ENCODE measurements around the gene CTNNA3. TPM values are rescaled to one million over a fixed set of nuclear protein-coding genes. Genes with fewer than 3 reads are reported as not detected.

CTNNA3 gene
- total RNA-seq, 1 experiment from 2014 or later = 0.85 TPM

DNA sequence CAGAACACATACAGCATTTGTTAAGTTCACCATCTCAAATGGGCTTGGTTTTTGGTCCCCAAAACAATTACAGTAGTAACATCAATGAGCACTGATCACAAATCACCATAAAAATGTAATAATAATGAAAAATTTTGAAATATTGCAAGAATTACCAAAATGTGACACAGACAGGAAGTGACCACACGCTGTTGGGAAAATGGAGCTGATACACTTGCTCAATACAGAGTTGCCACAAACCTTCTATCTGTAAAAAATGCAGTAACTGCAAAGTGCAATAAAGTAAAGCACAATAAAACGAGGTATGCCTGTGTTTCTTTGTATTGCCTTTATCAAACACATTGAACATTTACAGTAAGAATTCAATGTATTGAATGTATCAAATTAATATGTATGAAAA, 262.7 kb downstream of the CTNNA3 start:
- Histone ChIP-seq H3K27ac (ENCODE audit: low read length) (no peak overlapping the region), H3K4me3 (ENCODE audit: low read depth in 2 of 2, low read length in 2 of 2) (no peak overlapping the region), H3K36me3 (ENCODE audit: control insufficient read depth, insufficient read depth, low read length) (no peaks in the 10 kb centered on the region), H3K27me3 (ENCODE audit: control insufficient read depth, insufficient read depth, low read length) (no peaks in the 10 kb centered on the region), H3K4me1 (ENCODE audit: control insufficient read depth, insufficient read depth, low read length) (no peaks in the 10 kb centered on the region), H3K9me3 (ENCODE audit: control insufficient read depth, insufficient read depth, low read depth, low read length) (no peaks in the 10 kb centered on the region)
- no TSS peak for BruUV-seq (replicated peaks)
- DNase-seq (ENCODE audit: low read depth, low spot score) (no peak), ATAC-seq (no peak)
- intact Hi-C loops (cut with micrococcal nuclease; ENCODE audit: unreplicated experiment) (no loop called here), in situ Hi-C loops (cut with HindIII; ENCODE audit: low pct_unique_long_range_greater_than_20kb, low sequenced_read_pairs) (no loop called here)
- TF ChIP-seq, protein P1, sequence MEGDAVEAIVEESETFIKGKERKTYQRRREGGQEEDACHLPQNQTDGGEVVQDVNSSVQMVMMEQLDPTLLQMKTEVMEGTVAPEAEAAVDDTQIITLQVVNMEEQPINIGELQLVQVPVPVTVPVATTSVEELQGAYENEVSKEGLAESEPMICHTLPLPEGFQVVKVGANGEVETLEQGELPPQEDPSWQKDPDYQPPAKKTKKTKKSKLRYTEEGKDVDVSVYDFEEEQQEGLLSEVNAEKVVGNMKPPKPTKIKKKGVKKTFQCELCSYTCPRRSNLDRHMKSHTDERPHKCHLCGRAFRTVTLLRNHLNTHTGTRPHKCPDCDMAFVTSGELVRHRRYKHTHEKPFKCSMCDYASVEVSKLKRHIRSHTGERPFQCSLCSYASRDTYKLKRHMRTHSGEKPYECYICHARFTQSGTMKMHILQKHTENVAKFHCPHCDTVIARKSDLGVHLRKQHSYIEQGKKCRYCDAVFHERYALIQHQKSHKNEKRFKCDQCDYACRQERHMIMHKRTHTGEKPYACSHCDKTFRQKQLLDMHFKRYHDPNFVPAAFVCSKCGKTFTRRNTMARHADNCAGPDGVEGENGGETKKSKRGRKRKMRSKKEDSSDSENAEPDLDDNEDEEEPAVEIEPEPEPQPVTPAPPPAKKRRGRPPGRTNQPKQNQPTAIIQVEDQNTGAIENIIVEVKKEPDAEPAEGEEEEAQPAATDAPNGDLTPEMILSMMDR (IDR thresholded peaks at IDR 0.05) = no peak
- TF ChIP-seq POLR2AphosphoS5 (IDR thresholded peaks at IDR 0.05; ENCODE audit: low read depth, low read length) (no peak), TCF7L2 (IDR thresholded peaks at IDR 0.05; ENCODE audit: low read depth, low read length) (no peak), SIN3A (IDR thresholded peaks at IDR 0.05; ENCODE audit: borderline replicate concordance, insufficient read depth, low read depth, low read length) (no peak)
- TF ChIP-seq, protein P2, sequence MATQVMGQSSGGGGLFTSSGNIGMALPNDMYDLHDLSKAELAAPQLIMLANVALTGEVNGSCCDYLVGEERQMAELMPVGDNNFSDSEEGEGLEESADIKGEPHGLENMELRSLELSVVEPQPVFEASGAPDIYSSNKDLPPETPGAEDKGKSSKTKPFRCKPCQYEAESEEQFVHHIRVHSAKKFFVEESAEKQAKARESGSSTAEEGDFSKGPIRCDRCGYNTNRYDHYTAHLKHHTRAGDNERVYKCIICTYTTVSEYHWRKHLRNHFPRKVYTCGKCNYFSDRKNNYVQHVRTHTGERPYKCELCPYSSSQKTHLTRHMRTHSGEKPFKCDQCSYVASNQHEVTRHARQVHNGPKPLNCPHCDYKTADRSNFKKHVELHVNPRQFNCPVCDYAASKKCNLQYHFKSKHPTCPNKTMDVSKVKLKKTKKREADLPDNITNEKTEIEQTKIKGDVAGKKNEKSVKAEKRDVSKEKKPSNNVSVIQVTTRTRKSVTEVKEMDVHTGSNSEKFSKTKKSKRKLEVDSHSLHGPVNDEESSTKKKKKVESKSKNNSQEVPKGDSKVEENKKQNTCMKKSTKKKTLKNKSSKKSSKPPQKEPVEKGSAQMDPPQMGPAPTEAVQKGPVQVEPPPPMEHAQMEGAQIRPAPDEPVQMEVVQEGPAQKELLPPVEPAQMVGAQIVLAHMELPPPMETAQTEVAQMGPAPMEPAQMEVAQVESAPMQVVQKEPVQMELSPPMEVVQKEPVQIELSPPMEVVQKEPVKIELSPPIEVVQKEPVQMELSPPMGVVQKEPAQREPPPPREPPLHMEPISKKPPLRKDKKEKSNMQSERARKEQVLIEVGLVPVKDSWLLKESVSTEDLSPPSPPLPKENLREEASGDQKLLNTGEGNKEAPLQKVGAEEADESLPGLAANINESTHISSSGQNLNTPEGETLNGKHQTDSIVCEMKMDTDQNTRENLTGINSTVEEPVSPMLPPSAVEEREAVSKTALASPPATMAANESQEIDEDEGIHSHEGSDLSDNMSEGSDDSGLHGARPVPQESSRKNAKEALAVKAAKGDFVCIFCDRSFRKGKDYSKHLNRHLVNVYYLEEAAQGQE (IDR thresholded peaks at IDR 0.05; ENCODE audit: insufficient read depth in 1 of 2, low read depth in 2 of 2, low read length in 1 of 2) = no peak
- ChIA-PET POLR2A (no interaction called here), CTCF (no interaction called here)

DNA sequence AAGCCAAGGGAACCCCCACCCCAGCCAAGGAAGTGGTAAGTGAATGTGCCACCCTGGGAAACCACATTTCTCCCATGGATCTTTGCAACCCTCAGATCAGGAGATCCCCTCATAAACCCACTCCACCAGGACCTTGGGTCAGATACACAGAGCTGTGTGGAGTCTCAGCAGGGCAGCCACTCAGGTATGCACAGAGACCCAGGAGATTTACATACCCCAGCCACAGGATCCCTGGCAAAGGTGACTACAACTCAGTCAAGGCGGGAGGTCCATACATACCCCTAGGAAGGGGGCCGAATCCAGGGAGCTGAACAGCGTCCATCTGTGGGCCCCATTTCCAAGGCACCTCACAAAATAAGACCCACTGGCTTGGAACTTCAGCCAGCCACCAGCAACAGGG, 293.4 kb downstream of the CTNNA3 start:
- TF ChIP-seq TCF7L2 (IDR thresholded peaks at IDR 0.05; ENCODE audit: low read depth, low read length) (no peak), SIN3A (IDR thresholded peaks at IDR 0.05; ENCODE audit: borderline replicate concordance, insufficient read depth, low read depth, low read length) (no peak), POLR2AphosphoS5 (IDR thresholded peaks at IDR 0.05; ENCODE audit: low read depth, low read length) (no peak)
- TF ChIP-seq, protein P1 (IDR thresholded peaks at IDR 0.05) = no peak
- TF ChIP-seq, protein P2 (IDR thresholded peaks at IDR 0.05; ENCODE audit: insufficient read depth in 1 of 2, low read depth in 2 of 2, low read length in 1 of 2) = no peak
- Histone ChIP-seq H3K27ac (ENCODE audit: low read length) (no peak overlapping the region), H3K36me3 (ENCODE audit: control insufficient read depth, insufficient read depth, low read length) (no peaks in the 10 kb centered on the region), H3K27me3 (ENCODE audit: control insufficient read depth, insufficient read depth, low read length) (no peaks in the 10 kb centered on the region), H3K9me3 (ENCODE audit: control insufficient read depth, insufficient read depth, low read depth, low read length) (no peaks in the 10 kb centered on the region), H3K4me3 (ENCODE audit: low read depth in 2 of 2, low read length in 2 of 2) (no peak overlapping the region), H3K4me1 (ENCODE audit: control insufficient read depth, insufficient read depth, low read length) (no peaks in the 10 kb centered on the region)
- CTCF ChIA-PET = no interaction called here
- POLR2A ChIA-PET = no interaction called here
- in situ Hi-C loops (cut with HindIII; ENCODE audit: low pct_unique_long_range_greater_than_20kb, low sequenced_read_pairs) = no loop called here
- ATAC-seq (no peak), DNase-seq (ENCODE audit: low read depth, low spot score) (no peak)
- no TSS peak for BruUV-seq (replicated peaks)
- intact Hi-C loops (cut with micrococcal nuclease; ENCODE audit: unreplicated experiment) = no loop called here
